HAP-1 (cell line): ENCODE results near the gene PLSCR4.

Source experiments
- DNase-seq, 2 experiments: peaks; one replicate each; pipeline ENCODE4 v3.0.0-alpha.2; 2016 to 2020; ENCODE audit warnings: low spot score in 2 of 2
- H3K27me3 ChIP-seq: fragments of 250-450 bp; sonication (Bioruptor Pico); 2 replicates; pipeline ENCODE4 v1.5.1; 2020; ENCODE audit warnings: low read depth, mild to moderate bottlenecking, moderate library complexity
- H3K36me3 ChIP-seq: fragments of 250-450 bp; sonication (Bioruptor Pico); replicated peaks from 2 replicates; pipeline ENCODE4 v1.5.1; 2020; ENCODE audit warnings: mild to moderate bottlenecking
- H3K4me1 ChIP-seq: fragments of 250-450 bp; sonication (Bioruptor Pico); 2 replicates; pipeline ENCODE4 v1.5.1; 2020; ENCODE audit warnings: mild to moderate bottlenecking
- H3K4me3 ChIP-seq: fragments of 250-450 bp; sonication (Bioruptor Pico); 2 replicates; pipeline ENCODE4 v1.5.1; 2020; ENCODE audit warnings: mild to moderate bottlenecking, moderate library complexity
- H3K9me3 ChIP-seq: fragments of 250-450 bp; sonication (Bioruptor Pico); 2 replicates; pipeline ENCODE4 v1.5.1; 2020; ENCODE audit warnings: mild to moderate bottlenecking, moderate library complexity
- in situ Hi-C: fragments of 300-500 bp; cut with MboI; formaldehyde crosslinking; loops from 3 replicates; pipeline ENCODE4 v1.14.3; 2020; ENCODE audit warnings: low sequenced_read_pairs, inconsistent platforms, mixed read lengths

Gene PLSCR4

DNA sequence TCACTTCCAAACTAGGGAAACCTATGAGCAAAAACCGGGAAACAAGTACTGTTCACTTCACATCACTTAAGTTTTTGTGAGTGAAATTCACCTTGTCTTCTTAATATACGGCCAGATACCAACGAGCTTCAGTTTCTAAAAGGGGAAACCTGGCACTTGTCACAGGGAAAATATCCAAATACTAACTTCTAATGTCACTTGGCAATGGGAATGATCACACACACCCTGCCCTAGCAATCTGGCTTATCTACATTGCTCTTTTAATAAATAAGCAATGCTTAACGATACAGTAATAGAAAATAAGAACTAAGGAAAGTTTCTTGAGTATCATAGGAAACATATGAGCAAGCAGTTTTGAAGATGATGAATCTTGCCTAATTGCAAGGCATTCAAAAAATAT, 55.3 kb downstream of the PLSCR4 start:
- no peak overlapping the region for H3K4me3 ChIP-seq
- H3K9me3 ChIP-seq = no peaks in the 10 kb centered on the region
- no peak for DNase-seq
- no peaks in the 10 kb centered on the region for H3K36me3 ChIP-seq
- no peaks in the 10 kb centered on the region; the same call in 1 of the 2 replicates for H3K4me1 ChIP-seq
- in situ Hi-C loops = no loop called here
- H3K27me3 ChIP-seq = no peaks in the 10 kb centered on the region

- DNase-seq = no peak
- Histone ChIP-seq H3K4me3 (no peak overlapping the region), H3K9me3 (no peaks in the 10 kb centered on the region), H3K36me3 (no peaks in the 10 kb centered on the region), H3K4me1 (no peaks in the 10 kb centered on the region; the same call in 1 of the 2 replicates), H3K27me3 (no peaks in the 10 kb centered on the region)
- in situ Hi-C loops = no loop called here
These were observed 55.9 kb downstream of the PLSCR4 start for GRCh38 chr3:146195030-146195429.

DNA sequence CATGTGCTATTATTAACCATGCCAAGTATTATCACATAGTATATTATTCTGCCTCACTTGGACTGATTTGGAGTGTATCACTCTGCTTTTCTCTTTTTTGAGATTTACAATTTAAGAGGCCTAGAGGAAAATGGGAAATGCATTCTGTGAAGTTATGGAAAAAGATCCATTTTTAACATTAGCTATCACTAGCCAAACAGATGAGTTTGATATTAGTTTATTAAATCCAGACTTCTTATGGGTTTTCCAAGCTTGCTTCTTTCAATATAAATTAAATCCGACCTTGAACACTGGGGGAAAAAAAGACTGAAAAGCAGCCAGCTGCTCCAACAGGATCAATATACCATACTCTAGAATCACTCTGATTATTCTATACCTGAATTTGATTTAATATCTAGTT, 59.9 kb downstream of the PLSCR4 start:
- in situ Hi-C loops = no loop called here

GRCh38 chr3:146189519-146190173, 61.3 kb downstream of the PLSCR4 start:
- no peaks in the 10 kb centered on the region for H3K36me3 ChIP-seq
- H3K4me1 ChIP-seq = peaks cover 4% of the 10 kb centered on the region
- no peaks in the 10 kb centered on the region for H3K27me3 ChIP-seq
- DNase-seq = peak; percentile 39 to 72
- H3K4me3 ChIP-seq = no peak overlapping the region
- H3K9me3 ChIP-seq = no peaks in the 10 kb centered on the region
- in situ Hi-C loops = no loop called here

More for the DNA sequence above, 59.9 kb downstream of the PLSCR4 start:
- Histone ChIP-seq H3K4me3 (no peak overlapping the region), H3K27me3 (no peaks in the 10 kb centered on the region), H3K4me1 (peaks cover 4% of the 10 kb centered on the region), H3K36me3 (no peaks in the 10 kb centered on the region), H3K9me3 (no peaks in the 10 kb centered on the region)
- no peak for DNase-seq

- H3K27me3 ChIP-seq = no peaks in the 10 kb centered on the region
- DNase-seq = peak in 1 of 2 experiments; percentile 37
- in situ Hi-C loops = no loop called here
These were observed 63.5 kb downstream of the PLSCR4 start for GRCh38 chr3:146187334-146187950.

GRCh38 chr3:146184241-146185015, 66.5 kb downstream of the PLSCR4 start:
- Histone ChIP-seq H3K4me1 (peaks cover 2% of the 10 kb centered on the region; the same call in 1 of the 2 replicates), H3K9me3 (no peaks in the 10 kb centered on the region), H3K27me3 (no peaks in the 10 kb centered on the region), H3K4me3 (no peak overlapping the region), H3K36me3 (no peaks in the 10 kb centered on the region)
- in situ Hi-C loops = no loop called here
- no peak for DNase-seq

More at GRCh38 chr3:146187334-146187950, 63.5 kb downstream of the PLSCR4 start:
- Histone ChIP-seq H3K4me3 (no peak overlapping the region), H3K9me3 (no peaks in the 10 kb centered on the region), H3K36me3 (no peaks in the 10 kb centered on the region), H3K4me1 (peaks cover 4% of the 10 kb centered on the region; the same call in 1 of the 2 replicates)

GRCh38 chr3:146181216-146181615, 69.7 kb downstream of the PLSCR4 start:
- Histone ChIP-seq H3K27me3 (no peaks in the 10 kb centered on the region), H3K9me3 (no peaks in the 10 kb centered on the region)
- in situ Hi-C loops = no loop called here

DNA sequence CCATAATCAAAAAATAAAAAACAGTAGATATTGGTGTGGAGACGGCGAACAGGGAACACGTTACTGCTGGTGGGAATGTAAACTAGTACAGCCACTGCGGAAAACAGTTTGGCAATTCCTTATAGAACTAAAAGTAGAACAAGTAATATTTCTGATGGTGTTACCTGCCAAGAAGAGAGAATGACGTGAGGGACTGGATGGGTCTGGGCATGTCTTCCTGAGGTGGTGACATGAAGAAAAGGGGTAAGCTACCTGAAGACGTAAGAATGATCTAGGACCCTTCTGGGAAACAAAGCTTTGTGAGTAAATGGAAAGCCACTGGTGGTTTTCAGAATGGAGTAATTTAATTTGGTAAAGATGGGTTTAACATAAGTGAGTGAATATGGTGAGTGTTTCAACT, 70.5 kb downstream of the PLSCR4 start:
- DNase-seq = no peak
- no peak overlapping the region for H3K4me3 ChIP-seq
- no peaks in the 10 kb centered on the region for H3K36me3 ChIP-seq
- no peaks in the 10 kb centered on the region for H3K9me3 ChIP-seq
- H3K27me3 ChIP-seq = no peaks in the 10 kb centered on the region
- in situ Hi-C loops = no loop called here
- no peaks in the 10 kb centered on the region for H3K4me1 ChIP-seq

More at GRCh38 chr3:146181216-146181615, 69.7 kb downstream of the PLSCR4 start:
- H3K36me3 ChIP-seq = no peaks in the 10 kb centered on the region
- H3K4me1 ChIP-seq = no peaks in the 10 kb centered on the region
- H3K4me3 ChIP-seq = no peak overlapping the region
- no peak for DNase-seq

- no peak for DNase-seq
- in situ Hi-C loops = no loop called here
These were observed 72.8 kb downstream of the PLSCR4 start for GRCh38 chr3:146178006-146178689.

GRCh38 chr3:146177519-146177918, 73.4 kb downstream of the PLSCR4 start:
- no peak overlapping the region for H3K4me3 ChIP-seq
- H3K36me3 ChIP-seq = no peaks in the 10 kb centered on the region
- H3K27me3 ChIP-seq = no peaks in the 10 kb centered on the region
- H3K4me1 ChIP-seq = no peaks in the 10 kb centered on the region
- no peak for DNase-seq
- no peaks in the 10 kb centered on the region for H3K9me3 ChIP-seq
- in situ Hi-C loops = no loop called here

More at GRCh38 chr3:146178006-146178689, 72.8 kb downstream of the PLSCR4 start:
- H3K36me3 ChIP-seq = no peaks in the 10 kb centered on the region
- H3K9me3 ChIP-seq = no peaks in the 10 kb centered on the region
- no peak overlapping the region for H3K4me3 ChIP-seq
- no peaks in the 10 kb centered on the region for H3K27me3 ChIP-seq
- no peaks in the 10 kb centered on the region for H3K4me1 ChIP-seq

- in situ Hi-C loops = no loop called here
- Histone ChIP-seq H3K36me3 (no peaks in the 10 kb centered on the region), H3K4me1 (no peaks in the 10 kb centered on the region), H3K4me3 (no peak overlapping the region), H3K9me3 (no peaks in the 10 kb centered on the region), H3K27me3 (no peaks in the 10 kb centered on the region)
- no peak for DNase-seq
These were observed 73.8 kb downstream of the PLSCR4 start for GRCh38 chr3:146177072-146177471.

DNA sequence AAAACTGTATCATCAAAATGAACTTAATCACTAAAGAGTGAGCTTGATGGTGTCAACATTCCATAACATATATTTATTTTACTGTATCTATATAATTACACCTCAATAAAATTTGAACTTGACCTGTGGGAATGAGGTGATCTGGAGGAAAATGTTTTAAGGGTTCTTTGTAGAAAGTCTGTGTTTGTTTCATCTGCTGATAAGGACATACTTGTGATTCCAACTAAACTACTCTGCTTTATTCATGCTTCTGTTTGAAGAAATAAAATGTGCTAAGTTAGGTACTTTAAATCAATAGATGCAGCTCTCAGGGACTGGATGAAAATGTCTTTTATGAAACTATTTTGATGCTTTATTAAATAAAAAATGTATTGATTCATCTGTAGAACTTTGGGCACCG, 78.3 kb downstream of the PLSCR4 start:
- Histone ChIP-seq H3K36me3 (no peaks in the 10 kb centered on the region), H3K9me3 (no peaks in the 10 kb centered on the region), H3K4me3 (no peak overlapping the region), H3K4me1 (no peaks in the 10 kb centered on the region), H3K27me3 (no peaks in the 10 kb centered on the region)
- in situ Hi-C loops = loop anchor here (25.0 kb wide), 2 partner anchors 110 to 385 kb away; no protein-coding TSS in a partner anchor
- no peak for DNase-seq

- no peaks in the 10 kb centered on the region for H3K36me3 ChIP-seq
- no peak for DNase-seq
- no peaks in the 10 kb centered on the region for H3K4me1 ChIP-seq
- H3K27me3 ChIP-seq = no peaks in the 10 kb centered on the region
- H3K9me3 ChIP-seq = no peaks in the 10 kb centered on the region
- no peak overlapping the region for H3K4me3 ChIP-seq
- in situ Hi-C loops = loop anchor here (25.0 kb wide), 2 partner anchors 108 to 383 kb away; no protein-coding TSS in a partner anchor
These were observed 80.3 kb downstream of the PLSCR4 start for GRCh38 chr3:146170591-146170990.
